ENCODE measurements around the gene PCAT6. TPM values are rescaled to one million over a fixed set of nuclear protein-coding genes. Genes with fewer than 3 reads are reported as not detected.

The PCAT6 gene
- total and polyA plus RNA-seq, 2 of the 8 experiments (the other 6 are each of a cell fraction or from before 2014, with no cell fraction given), result 4.6 to 14.7 TPM

- no peaks in the 10 kb centered on the region for H3K27me3 ChIP-seq (replicated peaks in 1 of 4; ENCODE audit: control insufficient read depth in 3 of 4, extremely low read depth in 1 of 4, insufficient read depth in 3 of 4, low read length in 3 of 4)
- H3K79me2 ChIP-seq (ENCODE audit: control insufficient read depth in 1 of 2, insufficient read depth in 2 of 2, low read length in 2 of 2), result peaks cover 23 to 100% of the 10 kb centered on the region in 2 experiments
- H3K27ac ChIP-seq (ENCODE audit: low read depth, low read length), result no peak overlapping the region
- H3K36me3 ChIP-seq (ENCODE audit: control insufficient read depth in 2 of 4, insufficient read depth in 4 of 4, low read length in 3 of 4), result no peaks in the 10 kb centered on the region; a peak in 1 of 8 replicates
- 91% methylated on average over 3 of the region's 3 CpGs; no CpG with 5 or more reads in 1 of the 2 experiments for WGBS, 2 experiments (ENCODE audit: extremely low coverage in 1 of 2, insufficient coverage in 1 of 2, insufficient read length in 1 of 2, insufficient replicate concordance in 2 of 2, low coverage in 1 of 2, low lambda C conversion rate in 2 of 2, missing lambda C conversion rate in 1 of 2)
- no peak for TF ChIP-seq CBX5 (IDR thresholded peaks at IDR 0.05; ENCODE audit: low read depth, low read length)
- TF ChIP-seq, protein P1, sequence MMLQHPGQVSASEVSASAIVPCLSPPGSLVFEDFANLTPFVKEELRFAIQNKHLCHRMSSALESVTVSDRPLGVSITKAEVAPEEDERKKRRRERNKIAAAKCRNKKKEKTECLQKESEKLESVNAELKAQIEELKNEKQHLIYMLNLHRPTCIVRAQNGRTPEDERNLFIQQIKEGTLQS (IDR thresholded peaks at IDR 0.05; ENCODE audit: insufficient read depth, low read depth, low read length), result no peak
- TF ChIP-seq CHD1 (IDR thresholded peaks at IDR 0.05; ENCODE audit: low read depth, low read length), result no peak
- no peak for TF ChIP-seq RXRA (IDR thresholded peaks at IDR 0.05; ENCODE audit: insufficient read depth, low read depth, low read length)
- TF ChIP-seq NANOG (IDR thresholded peaks at IDR 0.05; ENCODE audit: insufficient read depth, low read depth, low read length, poor library complexity, severe bottlenecking), result no peak
- no peak for TF ChIP-seq PHF8 (conservative IDR thresholded peaks at IDR 0.05; ENCODE audit: low read depth, low read length)
- no peak overlapping the region for H2BK12ac ChIP-seq (ENCODE audit: low read depth, low read length)
- H3K9me3 ChIP-seq (ENCODE audit: insufficient read depth in 2 of 2, low read depth in 1 of 2, low read length in 1 of 2), result no peaks in the 10 kb centered on the region
- H4K8ac ChIP-seq (ENCODE audit: extremely low read depth, insufficient read depth, low read length), result no peak overlapping the region
- H4K20me1 ChIP-seq (replicated peaks in 1 of 2; ENCODE audit: control insufficient read depth in 1 of 2, insufficient read depth in 2 of 2, low read length in 2 of 2), result peaks cover 28 to 48% of the 10 kb centered on the region in 2 experiments
- ChIA-PET POLR2A (ENCODE audit: partially characterized antibody) (interaction anchor here (0.6 to 2.4 kb wide), 8 partner anchors 14 to 1905 kb away, joined by 3 to 7 read pairs (median 6); partner anchors contain the start of genes KDM5B and PCAT6), CTCF (ENCODE audit: partially characterized antibody) (interaction anchor here (0.5 to 1.3 kb wide), 5 partner anchors 8 to 945 kb away, joined by 4 to 5 read pairs (median 4); no protein-coding TSS in a partner anchor)
- H3K18ac ChIP-seq (ENCODE audit: extremely low read depth, low read length), result no peak overlapping the region
- H2AFZ ChIP-seq (ENCODE audit: low read length), result no peak overlapping the region
- H3K4me2 ChIP-seq (ENCODE audit: insufficient read depth in 1 of 2, low read depth in 2 of 2, low read length in 2 of 2), result no peak overlapping the region
- peaks cover 5% of the 10 kb centered on the region for H3K79me1 ChIP-seq (ENCODE audit: low read depth, low read length)
- H4K91ac ChIP-seq (replicated peaks; ENCODE audit: insufficient read length, low read length), result no peak overlapping the region
- no peaks in the 10 kb centered on the region; the same call in 1 of the 2 replicates for H3K23me2 ChIP-seq (ENCODE audit: low read depth, low read length)
- H2AK5ac ChIP-seq (ENCODE audit: low read depth, low read length), result no peak overlapping the region
- no peak overlapping the region for H2BK120ac ChIP-seq (replicated peaks; ENCODE audit: low read depth, low read length)
- no peaks in the 10 kb centered on the region for H3K4me1 ChIP-seq (replicated peaks in 1 of 4; ENCODE audit: control insufficient read depth in 3 of 4, insufficient read depth in 4 of 4, low read length in 3 of 4)
- H3K4ac ChIP-seq (replicated peaks; ENCODE audit: insufficient read length, low read depth, low read length), result no peak overlapping the region
- no peak overlapping the region for H2BK20ac ChIP-seq (ENCODE audit: low read length)
- no peak overlapping the region for H2BK15ac ChIP-seq (ENCODE audit: low read length)
- FAIRE-seq (no peak), DNase-seq (ENCODE audit: low read depth in 1 of 2, low spot score in 2 of 2) (no peak)
- no peak overlapping the region for H3K14ac ChIP-seq (ENCODE audit: insufficient read length)
- no peak overlapping the region for H3K9ac ChIP-seq (replicated peaks in 1 of 4; ENCODE audit: extremely low read depth in 1 of 4, low read depth in 3 of 4, low read length in 3 of 4)
- H3K56ac ChIP-seq (replicated peaks; ENCODE audit: insufficient read length, low read depth, low read length), result no peak overlapping the region
- H3K4me3 ChIP-seq (ENCODE audit: extremely low read depth in 1 of 4, insufficient read depth in 2 of 4, low read depth in 3 of 4, low read length in 4 of 4), result no peak overlapping the region
- H2BK5ac ChIP-seq (ENCODE audit: low read depth, low read length), result no peak overlapping the region
- H3K23ac ChIP-seq (ENCODE audit: insufficient read length), result no peak overlapping the region
- H4K5ac ChIP-seq (ENCODE audit: insufficient read length, low read depth, low read length), result no peak overlapping the region
Observed at GRCh38 chr1:202788800-202789199, 22.0 kb upstream of the PCAT6 start.
